ENCODE results near the gene CNST.
"Not testable (repeated sequence)": the region's sequence is repeated elsewhere in the genome, so short reads cannot be mapped to it uniquely, and the experiment has no call there.

CNST gene

GRCh38 chr1:246622035-246622652 lies 55.9 kb downstream of the CNST start:
- DNase-seq, result no peak

- no peak for DNase-seq
Observed at GRCh38 chr1:246624091-246624490, 57.8 kb downstream of the CNST start.

GRCh38 chr1:246629030-246629429 lies 62.8 kb downstream of the CNST start:
- DNase-seq, result no peak

- no peak for DNase-seq
Observed at GRCh38 chr1:246629976-246630375, 63.7 kb downstream of the CNST start.

- DNase-seq, result no peak
Observed at GRCh38 chr1:246631426-246631825, 65.2 kb downstream of the CNST start.

GRCh38 chr1:246632281-246633168 lies 66.3 kb downstream of the CNST start:
- no peak for DNase-seq

- not testable (repeated sequence) for DNase-seq
Observed at GRCh38 chr1:246634659-246635058, 68.4 kb downstream of the CNST start.

- DNase-seq, result no peak
Observed at GRCh38 chr1:246638941-246639655, 72.8 kb downstream of the CNST start.

- DNase-seq, result no peak
Observed at GRCh38 chr1:246639732-246640131, 73.5 kb downstream of the CNST start.

- no peak for DNase-seq
Observed at GRCh38 chr1:246640747-246641146, 74.5 kb downstream of the CNST start.

- no peak for DNase-seq
Observed at GRCh38 chr1:246641394-246641793, 75.1 kb downstream of the CNST start.

- no peak for DNase-seq
Observed at GRCh38 chr1:246642719-246643118, 76.5 kb downstream of the CNST start.

GRCh38 chr1:246647113-246647512 lies 80.9 kb downstream of the CNST start:
- no peak for DNase-seq

GRCh38 chr1:246647513-246647912 lies 81.3 kb downstream of the CNST start:
- no peak for DNase-seq

GRCh38 chr1:246651012-246651695 lies 84.9 kb downstream of the CNST start:
- no peak for DNase-seq

- no peak for DNase-seq
Observed at GRCh38 chr1:246658567-246658966, 92.3 kb downstream of the CNST start.

GRCh38 chr1:246659594-246660140 lies 93.4 kb downstream of the CNST start:
- no peak for DNase-seq

- DNase-seq, result no peak
Observed at GRCh38 chr1:246661451-246661850, 95.2 kb downstream of the CNST start.

GRCh38 chr1:246667773-246668172 lies 101.5 kb downstream of the CNST start:
- no peak for DNase-seq

- DNase-seq, result no peak
Observed at GRCh38 chr1:246669659-246670058, 103.4 kb downstream of the CNST start.

GRCh38 chr1:246674049-246674448 lies 107.8 kb downstream of the CNST start:
- DNase-seq, result no peak

GRCh38 chr1:246677842-246678241 lies 111.6 kb downstream of the CNST start:
- no peak for DNase-seq
